GM20431 (cell line): Measurements from ENCODE around the gene DHRS7.
"Not testable (repeated sequence)": the region's sequence is repeated elsewhere in the genome, so short reads cannot be mapped to it uniquely, and the experiment has no call there.

Experiments used
- in situ Hi-C: fragments of 300-500 bp; cut with MseI, MboI; formaldehyde crosslinking; loops from one replicate; pipeline ENCODE4 v1.15.0; 2020; ENCODE audit warnings: low sequenced_read_pairs; ENCODE audit not compliant: unreplicated experiment

DHRS7 gene

DNA sequence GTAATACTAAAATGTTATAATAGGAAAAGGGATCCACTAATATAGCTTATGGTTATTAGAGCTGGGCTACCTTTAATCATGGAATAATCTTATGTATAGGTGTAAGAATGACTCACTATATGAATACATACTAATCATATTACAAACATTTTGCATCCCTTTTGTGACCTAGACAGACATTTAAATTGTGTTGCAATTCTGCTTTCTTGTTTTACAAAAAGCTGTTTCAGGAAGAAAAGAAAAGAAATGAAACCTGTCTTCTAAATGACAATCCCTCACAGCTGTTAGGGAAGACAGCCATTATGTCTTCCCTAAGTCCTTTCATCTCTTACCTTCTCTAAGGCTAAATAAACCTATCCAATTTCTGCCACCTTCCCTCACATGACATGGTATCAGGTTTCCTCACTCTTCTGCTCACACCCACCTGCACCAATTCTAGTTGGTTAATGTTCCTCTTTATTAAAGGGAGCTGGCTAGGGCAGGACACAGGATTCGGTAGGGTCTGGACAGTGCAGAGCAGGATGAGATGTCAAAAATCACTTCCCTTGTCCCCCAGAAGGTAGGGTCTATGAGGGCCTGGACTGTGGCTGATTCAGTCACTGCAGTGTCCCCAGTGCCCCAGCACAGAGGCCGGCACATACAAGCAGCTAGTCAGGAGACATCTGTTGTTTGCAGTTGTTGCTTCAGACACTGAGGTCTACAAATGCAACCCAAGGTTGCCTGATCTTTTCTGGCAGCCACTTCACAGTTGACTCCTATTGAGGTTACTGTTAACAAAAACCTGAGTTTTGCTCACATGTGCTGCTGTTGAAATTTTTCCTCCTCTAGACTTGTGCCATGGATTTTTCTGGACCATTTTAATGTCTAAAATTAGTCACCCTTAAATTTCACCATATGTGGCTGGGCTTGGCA, 3.7 kb downstream of the DHRS7 start:
- in situ Hi-C loops, result loop anchor here (25.0 kb wide), 1 partner anchor 199 kb away; no protein-coding TSS in a partner anchor

DNA sequence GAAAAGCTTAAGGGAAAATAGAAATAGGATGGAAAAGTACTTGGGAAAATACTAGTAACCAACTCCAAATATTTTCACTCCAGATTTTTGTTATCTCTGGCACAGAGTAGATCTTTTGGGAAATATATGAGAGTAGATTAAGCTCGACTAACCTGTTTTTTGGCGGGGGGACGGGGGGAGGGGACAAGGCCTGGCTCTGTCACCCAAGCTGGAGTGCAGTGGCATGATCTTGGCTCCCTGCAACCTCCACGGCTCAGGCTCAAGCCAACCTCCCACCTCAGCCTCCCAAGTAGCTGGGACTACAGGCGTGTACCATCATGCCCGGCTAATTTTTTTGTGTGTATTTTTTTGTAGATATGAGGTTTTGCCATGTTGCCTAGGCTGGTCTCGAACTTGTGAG, 4.8 kb downstream of the DHRS7 start:
- in situ Hi-C loops, result loop anchor here (25.0 kb wide), 1 partner anchor 198 kb away; no protein-coding TSS in a partner anchor

DNA sequence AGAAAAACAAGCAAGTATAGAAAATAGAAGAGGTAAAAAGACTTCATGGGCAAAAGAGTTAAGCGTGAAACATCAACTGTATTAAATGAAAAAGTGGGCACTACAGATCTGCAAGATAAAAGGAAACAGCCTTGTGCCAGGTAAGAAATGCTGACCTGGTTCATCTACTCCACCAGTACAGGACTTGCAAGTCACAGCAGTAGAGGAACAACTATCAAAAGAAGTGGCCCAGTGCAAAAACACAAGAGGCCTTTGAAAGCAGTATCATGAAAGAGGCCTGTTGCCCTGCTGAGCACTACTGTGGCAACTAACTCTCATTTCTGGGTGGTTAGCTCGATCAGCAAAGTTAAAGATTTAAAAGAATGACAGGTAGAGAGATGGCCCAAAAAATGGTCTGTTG, 10.5 kb downstream of the DHRS7 start:
- in situ Hi-C loops, result loop anchor here (25.0 kb wide), 1 partner anchor 192 kb away; no protein-coding TSS in a partner anchor

DNA sequence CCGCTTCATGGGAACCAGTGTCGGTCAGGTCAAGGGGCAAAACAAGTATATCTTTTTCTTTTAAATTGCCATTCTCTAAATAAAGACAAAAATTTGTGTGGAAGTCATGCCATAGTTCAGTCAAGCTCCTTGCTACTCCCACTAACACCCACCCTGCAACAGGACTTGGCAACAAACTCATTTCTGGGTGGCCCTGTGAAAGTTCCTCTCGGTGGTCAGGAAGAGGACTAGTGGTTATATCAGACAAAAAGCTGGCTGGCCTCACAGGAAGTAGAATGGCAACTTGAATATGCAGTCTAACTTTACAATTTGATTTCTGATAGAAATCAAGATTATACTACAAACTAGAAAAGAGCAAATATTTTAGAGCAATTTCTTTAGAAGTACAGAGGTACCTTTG, 11.2 kb downstream of the DHRS7 start:
- in situ Hi-C loops, result loop anchor here (25.0 kb wide), 1 partner anchor 192 kb away; no protein-coding TSS in a partner anchor

DNA sequence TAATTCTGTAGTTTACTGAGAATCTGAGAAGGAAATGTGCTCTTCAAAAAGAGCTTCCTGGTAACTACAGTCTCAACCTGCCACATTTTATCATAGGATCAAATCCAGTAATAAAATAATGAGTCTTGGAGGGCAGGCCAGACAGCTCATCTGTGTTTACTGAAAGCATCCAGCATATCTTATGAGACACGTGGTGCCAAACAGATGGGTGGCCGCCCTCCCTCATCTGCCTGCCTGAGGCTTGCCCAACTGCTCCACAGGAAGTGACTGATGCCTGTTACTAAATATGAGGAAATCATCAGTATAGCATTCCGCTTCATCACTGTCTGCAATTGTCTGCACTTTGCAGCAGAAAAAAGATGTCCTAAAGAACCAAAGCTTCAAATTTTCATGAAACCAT, 13.5 kb downstream of the DHRS7 start:
- in situ Hi-C loops, result loop anchor here (25.0 kb wide), 1 partner anchor 189 kb away; no protein-coding TSS in a partner anchor

DNA sequence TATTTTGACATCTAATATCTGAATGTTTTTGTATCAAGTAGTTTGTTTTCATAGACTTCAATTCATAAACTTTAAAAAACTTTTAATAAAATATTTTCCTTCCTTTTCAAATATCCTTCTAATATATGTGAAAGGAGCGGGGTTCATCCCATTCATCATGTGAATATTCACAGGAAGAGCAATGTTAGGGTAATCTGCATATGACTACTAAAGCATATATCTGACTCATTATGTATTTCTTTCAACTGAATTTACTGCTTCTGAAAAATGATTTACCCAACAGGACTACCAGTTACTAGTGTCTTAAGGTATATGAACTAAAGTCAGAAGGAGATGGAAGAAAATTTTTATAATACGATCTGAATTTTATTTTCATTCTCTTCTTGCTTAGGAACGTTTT, 30.5 kb downstream of the DHRS7 start:
- in situ Hi-C loops, result no loop called here

DNA sequence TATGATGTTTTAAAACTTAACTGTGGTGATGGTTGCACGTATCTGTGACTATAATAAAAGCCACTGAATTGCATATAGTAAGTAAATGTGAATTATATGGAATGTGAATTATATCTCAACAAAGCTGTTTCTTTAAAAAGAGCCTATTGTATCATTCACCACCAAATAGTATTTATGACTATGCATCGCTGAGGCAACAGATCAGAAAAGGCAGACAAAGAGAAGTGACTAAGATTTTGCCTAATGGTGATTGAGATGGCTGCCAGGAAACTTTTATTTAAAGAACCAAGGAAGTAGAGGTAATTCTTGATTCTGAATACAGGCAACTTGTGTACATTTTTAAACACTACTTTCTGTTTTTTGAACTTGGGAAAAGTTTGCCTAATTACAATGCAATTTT, 31.7 kb downstream of the DHRS7 start:
- in situ Hi-C loops, result no loop called here

DNA sequence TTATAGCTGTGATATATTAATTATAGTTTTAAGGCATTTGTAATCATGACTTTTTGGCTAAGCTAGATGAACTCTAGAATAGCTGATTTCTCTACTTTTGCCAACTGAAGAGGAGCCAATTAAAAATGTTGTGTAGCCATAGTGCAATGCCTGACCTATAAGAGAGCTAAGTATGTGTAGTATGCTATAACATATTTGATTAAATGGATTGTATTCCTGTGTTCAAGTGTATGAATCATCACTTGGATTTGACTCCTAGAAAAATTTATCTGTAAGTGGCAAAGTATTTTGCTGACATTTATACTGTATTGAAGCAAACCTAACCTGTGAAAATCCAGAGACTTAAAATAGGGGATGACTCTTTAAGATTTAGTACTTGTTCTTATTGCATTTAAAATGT, 39.3 kb downstream of the DHRS7 start:
- in situ Hi-C loops, result no loop called here

DNA sequence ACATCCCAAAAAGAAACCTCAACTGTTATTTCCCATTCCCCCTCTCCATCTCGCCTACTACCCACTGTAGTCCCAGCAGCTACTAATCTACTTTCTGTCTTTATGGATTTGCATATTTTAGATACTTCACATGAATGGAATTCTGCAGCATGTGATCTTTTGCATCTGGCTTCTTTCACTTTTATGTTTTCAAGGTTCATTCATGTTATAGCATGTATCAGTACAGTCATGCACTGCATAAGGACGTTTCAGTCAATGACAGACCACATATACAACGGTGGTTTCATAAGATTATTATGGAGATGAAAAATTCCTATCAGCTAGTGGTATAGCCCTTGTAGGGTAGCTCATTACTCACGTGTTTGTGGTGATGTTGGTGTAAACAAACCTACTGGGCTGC, 49.0 kb downstream of the DHRS7 start:
- in situ Hi-C loops, result no loop called here

DNA sequence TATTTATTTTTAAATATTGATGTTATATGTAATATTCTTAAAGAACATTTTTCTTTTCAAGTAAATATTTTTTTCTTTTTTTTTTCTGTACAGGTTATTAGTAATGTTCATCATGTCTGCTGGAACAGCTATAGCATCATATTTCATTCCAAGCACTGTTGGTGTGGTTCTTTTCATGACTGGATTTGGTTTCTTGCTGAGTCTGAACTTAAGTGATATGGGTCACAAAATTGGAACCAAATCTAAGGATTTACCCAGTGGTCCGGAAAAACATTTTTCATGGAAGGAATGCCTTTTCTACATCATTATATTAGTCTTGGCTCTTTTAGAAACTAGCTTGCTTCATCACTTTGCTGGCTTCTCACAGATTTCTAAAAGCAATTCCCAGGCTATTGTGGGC, 50.3 kb downstream of the DHRS7 start:
- in situ Hi-C loops, result no loop called here

DNA sequence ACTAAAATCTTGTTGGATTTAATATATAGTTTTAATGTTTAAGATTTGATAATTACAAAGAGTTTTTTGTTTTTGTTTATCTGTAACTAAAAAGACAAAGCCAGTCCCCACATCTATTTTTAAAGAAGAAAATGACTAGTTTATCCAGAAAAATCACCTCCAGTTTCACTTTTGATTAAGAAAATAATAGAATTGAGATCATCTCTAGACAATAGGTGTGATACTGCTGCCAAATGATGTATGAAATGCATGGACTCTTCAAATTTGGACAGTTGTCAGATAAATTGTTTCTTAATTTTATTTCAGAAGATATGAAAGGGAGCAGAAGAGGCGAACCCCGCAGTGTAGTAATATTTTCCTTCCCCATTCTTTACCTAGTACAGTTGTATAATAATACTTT, 53.5 kb downstream of the DHRS7 start:
- in situ Hi-C loops, result no loop called here

DNA sequence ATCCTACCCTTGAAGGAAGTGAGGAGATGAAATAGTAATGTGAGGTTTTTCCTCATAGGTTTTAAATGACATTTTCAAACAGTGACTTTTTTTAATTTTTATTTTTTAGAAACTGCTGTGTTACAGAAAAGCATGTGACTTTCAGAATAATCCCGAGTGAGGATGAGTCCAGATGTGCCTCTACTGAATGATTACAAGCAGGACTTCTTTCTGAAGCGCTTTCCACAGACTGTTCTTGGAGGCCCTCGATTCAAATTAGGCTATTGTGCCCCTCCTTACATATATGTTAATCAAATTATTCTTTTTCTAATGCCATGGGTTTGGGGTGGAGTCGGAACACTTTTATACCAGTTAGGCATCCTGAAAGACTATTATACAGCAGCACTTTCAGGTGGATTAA, 57.7 kb downstream of the DHRS7 start:
- in situ Hi-C loops, result no loop called here

DNA sequence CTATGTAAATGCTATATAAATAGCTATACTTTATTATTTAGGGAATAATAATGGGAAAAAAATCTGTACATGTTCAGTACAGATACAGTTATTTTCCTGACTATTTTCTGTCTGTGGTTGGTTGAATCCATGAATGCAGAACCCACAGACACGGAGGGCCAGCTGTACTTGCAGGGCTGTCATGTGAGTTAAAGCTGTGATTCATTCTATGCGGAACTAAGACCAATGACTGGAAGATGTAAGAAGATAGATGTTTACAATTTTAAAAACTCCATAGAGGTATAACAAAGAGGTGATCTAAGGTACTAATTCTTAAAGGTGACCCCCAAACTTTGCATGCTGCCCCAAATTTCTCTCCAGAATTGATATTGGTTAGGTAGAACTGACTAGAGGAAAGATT, 58.9 kb downstream of the DHRS7 start:
- in situ Hi-C loops, result no loop called here

DNA sequence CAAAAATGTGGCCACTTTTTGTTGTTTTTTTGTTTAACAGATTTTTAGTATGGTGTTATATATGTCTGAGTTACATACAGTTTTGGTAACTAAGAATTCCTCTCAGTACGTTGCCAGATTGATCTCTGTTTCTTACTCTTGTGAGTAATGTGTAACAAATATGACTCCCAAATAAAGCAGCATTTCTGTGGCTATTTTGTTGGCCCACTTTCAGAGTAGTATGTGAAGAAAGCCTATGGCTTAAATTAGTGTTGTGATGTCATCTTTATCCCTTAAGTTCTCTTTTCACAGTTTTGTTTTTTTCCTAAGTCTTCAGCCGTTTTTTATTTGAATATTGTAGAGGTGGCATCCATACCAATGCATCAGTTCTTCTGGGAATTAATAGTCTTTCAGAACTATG, 62.8 kb downstream of the DHRS7 start:
- in situ Hi-C loops, result no loop called here

DNA sequence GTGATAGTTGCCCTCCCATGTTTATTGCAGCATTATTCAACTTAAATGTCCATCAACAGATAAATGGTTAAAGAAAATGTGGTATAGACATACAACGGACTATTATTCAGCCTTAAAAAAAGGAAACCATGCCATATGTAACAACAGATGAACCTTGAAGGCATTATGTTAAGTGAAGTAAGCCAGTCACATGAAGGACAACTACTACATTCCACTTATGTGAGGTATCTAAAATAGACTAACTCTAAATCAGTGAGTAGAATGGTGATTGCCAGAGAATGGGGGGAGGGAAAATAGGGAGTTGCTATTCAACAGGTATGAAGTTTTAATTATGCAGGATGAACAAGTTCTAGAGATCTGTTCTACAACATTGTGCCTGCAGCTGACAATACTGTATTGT, 63.4 kb downstream of the DHRS7 start:
- in situ Hi-C loops, result no loop called here

DNA sequence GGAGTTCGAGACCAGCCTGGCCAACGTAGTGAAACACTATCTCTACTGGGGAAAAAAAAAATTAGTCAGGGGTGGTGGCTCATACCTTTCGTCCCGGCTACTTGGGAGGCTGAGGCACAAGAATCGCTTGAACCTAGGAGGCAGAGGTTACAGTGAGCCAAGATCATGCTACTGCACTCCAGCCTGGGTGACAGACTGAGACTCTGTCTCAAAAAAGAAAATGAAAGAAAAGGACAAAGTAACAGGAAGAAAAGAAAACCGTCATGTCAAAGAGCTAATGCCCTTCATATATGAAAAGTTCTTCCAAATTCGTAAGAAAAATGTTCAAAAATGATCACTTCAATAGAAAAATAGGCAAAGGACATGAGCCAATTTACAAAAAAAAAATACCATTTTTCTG, 65.3 kb downstream of the DHRS7 start:
- in situ Hi-C loops, result not testable (repeated sequence)

DNA sequence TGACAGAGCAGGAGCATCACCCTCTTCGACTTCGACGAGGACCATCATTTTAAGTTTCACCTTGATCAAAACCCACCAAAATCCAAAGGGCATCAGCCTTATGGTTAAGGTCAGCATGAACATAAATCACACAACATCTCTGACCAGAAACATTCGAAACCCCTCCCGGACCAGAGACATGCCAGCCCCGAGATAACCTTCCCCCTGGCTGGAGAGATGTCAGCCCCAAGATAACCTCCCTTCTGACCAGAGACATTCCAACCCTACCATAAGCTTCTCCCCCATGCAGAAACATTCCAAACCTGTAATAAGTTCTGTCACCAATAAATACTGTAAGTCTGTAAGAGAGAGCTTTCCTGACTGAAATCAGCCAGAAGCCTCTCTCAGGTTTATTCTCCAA, 67.2 kb downstream of the DHRS7 start:
- in situ Hi-C loops, result no loop called here

DNA sequence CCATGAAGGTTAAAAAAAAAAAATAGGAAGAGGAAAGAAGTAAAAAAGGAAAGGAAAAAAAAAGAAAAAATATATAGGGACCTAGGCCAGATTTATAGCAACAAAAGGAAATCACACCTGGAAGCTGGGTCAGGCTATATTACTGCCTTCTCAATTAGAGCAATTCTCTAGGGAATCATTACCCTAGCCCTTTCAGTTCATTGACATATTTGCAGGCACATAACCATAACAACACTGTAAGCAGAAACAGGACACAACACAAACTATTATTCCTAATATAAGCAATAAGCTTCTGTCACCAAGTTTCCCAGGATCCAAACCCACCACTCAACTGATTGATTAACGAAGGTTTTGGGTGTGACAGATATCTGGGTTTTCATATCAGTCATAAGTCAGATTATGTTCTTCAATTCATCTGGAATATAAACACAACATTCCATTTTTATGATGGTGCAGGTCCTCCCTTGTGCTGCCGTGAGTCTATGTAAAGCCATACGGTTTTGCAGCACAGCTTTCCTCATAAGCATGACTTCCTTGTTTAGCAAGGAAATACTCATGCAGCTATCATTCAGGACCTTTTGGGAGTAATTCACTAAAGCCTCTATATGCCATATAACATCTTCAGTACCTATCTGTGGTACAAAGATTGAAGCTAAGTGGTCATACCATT, 69.3 kb downstream of the DHRS7 start:
- in situ Hi-C loops, result no loop called here

DNA sequence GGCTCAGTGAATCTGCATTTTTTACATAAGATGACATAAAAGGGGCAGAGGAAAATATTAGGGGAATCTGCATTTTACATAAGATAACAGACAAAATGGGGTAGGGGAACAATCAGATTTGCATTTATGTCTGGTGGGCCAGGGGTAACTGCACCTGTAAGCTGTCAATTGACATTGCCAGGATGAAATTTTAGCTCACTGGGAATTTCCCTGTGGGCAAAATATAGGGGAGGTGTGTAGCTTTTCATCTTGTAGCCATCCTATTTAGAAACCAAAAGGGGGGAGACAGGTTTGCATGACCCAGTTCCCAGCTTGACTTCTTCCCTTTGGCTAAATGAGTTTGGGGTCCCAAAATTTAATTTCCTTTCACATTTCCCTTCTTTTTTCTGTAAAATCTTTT, 70.0 kb downstream of the DHRS7 start:
- in situ Hi-C loops, result no loop called here

DNA sequence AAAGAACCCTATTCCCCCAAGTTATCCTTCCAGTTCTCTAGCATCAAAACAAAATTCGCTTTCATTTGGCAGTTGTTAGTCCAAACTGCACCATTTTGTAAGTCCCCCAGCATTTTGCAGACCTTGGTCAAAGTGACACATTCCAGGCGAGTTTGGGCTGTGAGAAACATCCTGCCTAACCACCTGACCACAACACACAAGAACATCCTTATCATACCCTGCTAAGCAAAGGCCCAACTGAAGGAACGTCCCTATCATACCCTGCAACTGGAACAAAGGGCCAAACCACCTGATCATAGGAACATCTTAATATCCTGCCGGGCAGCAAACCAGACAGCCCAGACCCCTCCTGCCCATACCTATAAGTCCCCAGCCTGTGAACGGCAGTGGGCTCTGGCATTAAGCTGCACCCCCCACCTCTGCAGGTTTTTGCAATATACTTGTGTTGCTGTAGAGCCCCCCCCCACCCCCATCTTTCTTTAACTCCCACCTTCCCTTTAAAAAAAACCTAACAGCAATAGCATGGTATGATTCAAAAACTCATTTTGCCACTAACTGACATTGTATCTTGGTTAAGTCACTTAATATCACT, 70.8 kb downstream of the DHRS7 start:
- in situ Hi-C loops, result no loop called here
